Neural progenitor cell (in vitro differentiated cells): Measurements from ENCODE around the gene GRM8.

ENCODE experiments used
- CTCF ChIP-seq: fragments of 200-600 bp; sonication (generic); IDR thresholded peaks from 2 replicates; pipeline ENCODE4 v1.5.1; 2017; ENCODE audit warnings: antibody characterized with exemption, mild to moderate bottlenecking
- EZH2phosphoT487 ChIP-seq: fragments of 200-600 bp; sonication (generic); IDR thresholded peaks from 2 replicates; pipeline ENCODE4 v1.6.1; 2017; ENCODE audit warnings: antibody characterized with exemption

GRCh38 chr7:126667742-126668366 lies 584.9 kb downstream of the GRM8 start:
- TF ChIP-seq CTCF, result no peak
- TF ChIP-seq EZH2phosphoT487, result no peak
